H9 (cell line): Measurements from ENCODE around the gene MKRN1. TPM values are rescaled to one million over a fixed set of nuclear protein-coding genes. Genes with fewer than 3 reads are reported as not detected.

Experiments
- DNase-seq: peaks from one replicate; pipeline ENCODE4 v3.0.0-alpha.2; 2017
- H2AFZ ChIP-seq: one replicate; pipeline ENCODE4 v1.6.1; 2013; ENCODE audit warnings: mild to moderate bottlenecking, low read length, control low read depth, moderate library complexity
- H2AK5ac ChIP-seq: 2 replicates; pipeline ENCODE4 v1.6.1; 2013; ENCODE audit warnings: low read length, control low read depth, mixed read lengths; ENCODE audit not compliant: insufficient read length
- H2BK120ac ChIP-seq: one replicate; pipeline ENCODE4 v1.6.1; 2013; ENCODE audit warnings: low read depth, mild to moderate bottlenecking, low read length, control low read depth, inconsistent platforms; ENCODE audit not compliant: poor library complexity, severe bottlenecking
- H2BK12ac ChIP-seq: 2 replicates; pipeline ENCODE4 v1.6.1; 2013; ENCODE audit warnings: low read length, control low read depth, mixed read lengths, low read depth; ENCODE audit not compliant: insufficient read length
- H2BK15ac ChIP-seq: 2 replicates; pipeline ENCODE4 v1.6.1; 2013; ENCODE audit warnings: low read depth, low read length, control low read depth
- H2BK20ac ChIP-seq: one replicate; pipeline ENCODE4 v1.6.1; 2013; ENCODE audit warnings: low read depth, mild to moderate bottlenecking, low read length, control low read depth, inconsistent platforms; ENCODE audit not compliant: poor library complexity, severe bottlenecking
- H2BK5ac ChIP-seq: 2 replicates; pipeline ENCODE4 v1.6.1; 2013; ENCODE audit warnings: low read length, control low read depth, mixed read lengths; ENCODE audit not compliant: insufficient read length
- H3K14ac ChIP-seq: 2 replicates; pipeline ENCODE4 v1.6.1; 2013; ENCODE audit warnings: low read length, control low read depth; ENCODE audit not compliant: insufficient read depth
- H3K18ac ChIP-seq: 2 replicates; pipeline ENCODE4 v1.6.1; 2013; ENCODE audit warnings: low read depth, mild to moderate bottlenecking, mixed read lengths, low read length, control low read depth; ENCODE audit not compliant: insufficient read length
- H3K23ac ChIP-seq: 2 replicates; pipeline ENCODE4 v1.6.1; 2013; ENCODE audit warnings: low read length, control low read depth, mixed read lengths, low read depth; ENCODE audit not compliant: insufficient read length
- H3K23me2 ChIP-seq: 2 replicates; pipeline ENCODE4 v1.6.1; 2013; ENCODE audit warnings: low read depth, mild to moderate bottlenecking, mixed read lengths, low read length, control low read depth; ENCODE audit not compliant: insufficient read length, poor library complexity, severe bottlenecking
- H3K27ac ChIP-seq: 2 replicates; pipeline ENCODE4 v1.5.1; 2013; ENCODE audit warnings: low read length, control low read depth, mixed read lengths, low read depth; ENCODE audit not compliant: insufficient read length
- H3K27me3 ChIP-seq: 2 replicates; pipeline ENCODE4 v1.6.1; 2013; ENCODE audit warnings: low read length, control low read depth, inconsistent platforms; ENCODE audit not compliant: insufficient read depth
- H3K4ac ChIP-seq: 2 replicates; pipeline ENCODE4 v1.6.1; 2013; ENCODE audit warnings: low read depth, mild to moderate bottlenecking, control low read depth, inconsistent platforms, low read length, moderate library complexity
- H3K4me1 ChIP-seq: 2 replicates; pipeline ENCODE4 v1.6.1; 2013; ENCODE audit warnings: low read length, control low read depth, inconsistent platforms; ENCODE audit not compliant: insufficient read depth
- H3K4me2 ChIP-seq: 2 replicates; pipeline ENCODE4 v1.6.1; 2013; ENCODE audit warnings: low read length, control low read depth, mixed read lengths; ENCODE audit not compliant: insufficient read length, insufficient read depth
- H3K56ac ChIP-seq: 2 replicates; pipeline ENCODE4 v1.6.1; 2013; ENCODE audit warnings: low read depth, mild to moderate bottlenecking, mixed read lengths, low read length, control low read depth; ENCODE audit not compliant: insufficient read length
- H3K79me1 ChIP-seq: 2 replicates; pipeline ENCODE4 v1.6.1; 2013; ENCODE audit warnings: low read depth, mild to moderate bottlenecking, moderate library complexity, low read length, control low read depth, inconsistent platforms; ENCODE audit not compliant: insufficient read depth, poor library complexity, severe bottlenecking
- H3K79me2 ChIP-seq: 2 replicates; pipeline ENCODE4 v1.6.1; 2013; ENCODE audit warnings: low read length, control low read depth, inconsistent platforms; ENCODE audit not compliant: insufficient read depth
- H3K9ac ChIP-seq: 2 replicates; pipeline ENCODE4 v1.6.1; 2013; ENCODE audit warnings: low read length, control low read depth, mixed read lengths; ENCODE audit not compliant: insufficient read length; ENCODE audit errors: extremely low read depth
- H3K9me3 ChIP-seq: one replicate; pipeline ENCODE4 v1.6.1; 2013; ENCODE audit warnings: low read depth, low read length, inconsistent platforms; ENCODE audit not compliant: control insufficient read depth
- H3T11ph ChIP-seq: one replicate; pipeline ENCODE4 v1.6.1; 2013; ENCODE audit warnings: mild to moderate bottlenecking, low read length, control low read depth, inconsistent platforms
- H4K20me1 ChIP-seq: one replicate; pipeline ENCODE4 v1.6.1; 2013; ENCODE audit not compliant: control insufficient read depth, insufficient read length, insufficient read depth
- H4K5ac ChIP-seq: 2 replicates; pipeline ENCODE4 v1.6.1; 2013; ENCODE audit warnings: low read depth, mild to moderate bottlenecking, mixed read lengths, low read length, control low read depth; ENCODE audit not compliant: insufficient read length
- H4K8ac ChIP-seq: replicated peaks from 2 replicates; pipeline ENCODE4 v1.6.1; 2013; ENCODE audit warnings: low read length, control low read depth, mixed read lengths, low read depth; ENCODE audit not compliant: insufficient read length
- H4K91ac ChIP-seq: 2 replicates; pipeline ENCODE4 v1.6.1; 2013; ENCODE audit warnings: low read depth, mild to moderate bottlenecking, moderate library complexity, mixed read lengths, low read length, control low read depth; ENCODE audit not compliant: insufficient read length
- H3K27ac Mint-ChIP-seq, 3 experiments: 2 replicates in 2 of 3; 3 replicates in 1 of 3; pipeline ENCODE4 v1.8.0; 2020 to 2021; ENCODE audit warnings: mixed read lengths in 3 of 3, mild to moderate bottlenecking in 1 of 3, moderate library complexity in 1 of 3
- H3K27me3 Mint-ChIP-seq: 2 replicates; pipeline ENCODE4 v1.8.0; 2021; ENCODE audit warnings: low read depth, mild to moderate bottlenecking, moderate library complexity, mixed read lengths
- H3K36me3 Mint-ChIP-seq, 3 experiments: 2 replicates in 2 of 3; 3 replicates in 1 of 3; pipeline ENCODE4 v1.8.0; 2020 to 2021; ENCODE audit warnings: low read depth in 3 of 3, mixed read lengths in 3 of 3; ENCODE audit not compliant: insufficient read depth in 1 of 3
- H3K4me1 Mint-ChIP-seq, 2 experiments: 2 replicates each; pipeline ENCODE4 v1.8.0; 2020; ENCODE audit warnings: mixed read lengths in 2 of 2
- H3K4me3 Mint-ChIP-seq, 2 experiments: 2 replicates in 1 of 2; 3 replicates in 1 of 2; pipeline ENCODE4 v1.8.0; 2020 to 2021; ENCODE audit warnings: mild to moderate bottlenecking in 2 of 2, mixed read lengths in 2 of 2, moderate library complexity in 1 of 2
- H3K9me3 Mint-ChIP-seq, 2 experiments: 2 replicates in 1 of 2; 3 replicates in 1 of 2; pipeline ENCODE4 v1.8.0; 2020; ENCODE audit warnings: mild to moderate bottlenecking in 2 of 2, mixed read lengths in 2 of 2, moderate library complexity in 1 of 2
- WGBS: extraction: QIAGEN DNeasy Blood & Tissue Kit; methylation state at CpG from one replicate; pipeline ENCODE4 v1.1.7; 2013; ENCODE audit warnings: missing lambda C conversion rate, low lambda C conversion rate, mixed read lengths; ENCODE audit not compliant: insufficient read length; ENCODE audit errors: extremely low coverage; 5-methylcytosine and 5-hydroxymethylcytosine counted together
- total RNA-seq: library from RNA; stranded (reverse); gene quantifications from 2 replicates; pipeline ENCODE4 v1.2.1, GENCODE V29; 2021
- TF ChIP-seq, protein P1 (sequence below): fragments of 200-600 bp; sonication (generic); conservative IDR thresholded peaks from 3 replicates; pipeline ENCODE4 v1.8.0; 2021; ENCODE audit warnings: antibody characterized with exemption, mild to moderate bottlenecking

MKRN1 gene
- total RNA-seq, 1 experiment from 2014 or later, result 106 TPM

DNA sequence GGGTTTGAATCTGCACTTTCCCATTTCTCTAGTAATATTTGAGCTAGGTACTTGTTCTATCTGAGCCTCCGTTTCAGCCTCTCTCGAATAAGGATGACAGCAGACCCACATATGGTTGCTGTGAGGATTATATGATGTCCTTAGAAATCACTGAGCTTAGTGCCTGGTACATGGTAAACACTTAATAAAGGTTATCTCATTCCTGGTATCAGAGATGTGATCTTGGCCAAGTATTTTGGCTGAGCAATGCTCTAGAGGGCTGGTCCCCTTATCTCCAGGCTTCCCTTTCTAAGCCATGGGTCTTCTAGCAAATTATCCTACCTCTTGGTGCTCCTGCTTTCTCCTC, 407 bp upstream of the MKRN1 start:
- peak overlapping the region; percentile 83 for H2AFZ ChIP-seq
- no CpG with 5 or more reads among the region's 2 CpGs for WGBS

More for the DNA sequence above, 407 bp upstream of the MKRN1 start:
- Histone ChIP-seq H2BK120ac (no peak overlapping the region), H4K20me1 (no peaks in the 10 kb centered on the region), H3K14ac (no peak overlapping the region), H3K23me2 (no peaks in the 10 kb centered on the region), H3K56ac (no peak overlapping the region), H2AK5ac (no peak overlapping the region), H2BK20ac (no peak overlapping the region), H3K27me3 (no peaks in the 10 kb centered on the region), H3K23ac (no peak overlapping the region), H3K18ac (no peak overlapping the region), H3K4ac (no peak overlapping the region), H3K9ac (no peak overlapping the region), H3K4me2 (peak overlapping the region; percentile 80), H2BK12ac (no peak overlapping the region), H2BK5ac (no peak overlapping the region), H3T11ph (no peak overlapping the region), H3K9me3 (no peaks in the 10 kb centered on the region), H3K4me1 (peaks cover 7% of the 10 kb centered on the region), H2BK15ac (no peak overlapping the region), H3K79me1 (no peaks in the 10 kb centered on the region), H3K27ac (peak overlapping the region; percentile 24), H3K79me2 (peaks cover 31% of the 10 kb centered on the region), H4K91ac (no peak overlapping the region), H4K5ac (no peak overlapping the region), H4K8ac (no peak overlapping the region)
- Mint-ChIP-seq H3K36me3 (no peaks in the 10 kb centered on the region; a peak in 1 of 7 replicates), H3K27ac (peak overlapping the region in 1 of 3 experiments; percentile 98; a peak in 2 of 7 replicates), H3K4me1 (peaks cover 35 to 51% of the 10 kb centered on the region in 2 experiments), H3K27me3 (no peaks in the 10 kb centered on the region), H3K9me3 (peaks cover 0 to 3% of the 10 kb centered on the region in 2 experiments; a peak in 1 of 5 replicates), H3K4me3 (peak overlapping the region; percentile 84 to 90)
- TF ChIP-seq, protein P1, sequence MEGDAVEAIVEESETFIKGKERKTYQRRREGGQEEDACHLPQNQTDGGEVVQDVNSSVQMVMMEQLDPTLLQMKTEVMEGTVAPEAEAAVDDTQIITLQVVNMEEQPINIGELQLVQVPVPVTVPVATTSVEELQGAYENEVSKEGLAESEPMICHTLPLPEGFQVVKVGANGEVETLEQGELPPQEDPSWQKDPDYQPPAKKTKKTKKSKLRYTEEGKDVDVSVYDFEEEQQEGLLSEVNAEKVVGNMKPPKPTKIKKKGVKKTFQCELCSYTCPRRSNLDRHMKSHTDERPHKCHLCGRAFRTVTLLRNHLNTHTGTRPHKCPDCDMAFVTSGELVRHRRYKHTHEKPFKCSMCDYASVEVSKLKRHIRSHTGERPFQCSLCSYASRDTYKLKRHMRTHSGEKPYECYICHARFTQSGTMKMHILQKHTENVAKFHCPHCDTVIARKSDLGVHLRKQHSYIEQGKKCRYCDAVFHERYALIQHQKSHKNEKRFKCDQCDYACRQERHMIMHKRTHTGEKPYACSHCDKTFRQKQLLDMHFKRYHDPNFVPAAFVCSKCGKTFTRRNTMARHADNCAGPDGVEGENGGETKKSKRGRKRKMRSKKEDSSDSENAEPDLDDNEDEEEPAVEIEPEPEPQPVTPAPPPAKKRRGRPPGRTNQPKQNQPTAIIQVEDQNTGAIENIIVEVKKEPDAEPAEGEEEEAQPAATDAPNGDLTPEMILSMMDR, result no peak
- no peak for DNase-seq
